Measurements from ENCODE around the gene BRINP3. TPM values are rescaled to one million over a fixed set of nuclear protein-coding genes. Genes with fewer than 3 reads are reported as not detected.

BRINP3 gene
- total RNA-seq, 4 donors from 2014 or later = 0.20 TPM; not detected in 3

- intact Hi-C loops (cut with DNase I; ENCODE audit: low total_unique reads) (no loop called here), in situ Hi-C loops (cut with MboI; ENCODE audit: low sequenced_read_pairs in 4 of 4) (no loop called here)
- Histone ChIP-seq H3K9me3 (no peaks in the 10 kb centered on the region), H3K4me1 (no peaks in the 10 kb centered on the region), H3K27ac (no peak overlapping the region), H3K36me3 (no peaks in the 10 kb centered on the region), H3K27me3 (no peaks in the 10 kb centered on the region), H3K4me3 (no peak overlapping the region)
- TF ChIP-seq CTCF (IDR thresholded peaks at IDR 0.05 in 4 of 5, conservative IDR thresholded peaks at IDR 0.05 in 1 of 5) (no peak), POLR2A (IDR thresholded peaks at IDR 0.05) (no peak)
- DNase-seq = no peak
- no peak for ATAC-seq
These were observed 375.9 kb downstream of the BRINP3 start for GRCh38 chr1:190101756-190102155.

GRCh38 chr1:190098756-190099155, 378.9 kb downstream of the BRINP3 start:
- TF ChIP-seq POLR2A (IDR thresholded peaks at IDR 0.05) = no peak
- TF ChIP-seq CTCF (IDR thresholded peaks at IDR 0.05 in 4 of 5, conservative IDR thresholded peaks at IDR 0.05 in 1 of 5) = no peak
- in situ Hi-C loops (cut with MboI; ENCODE audit: low sequenced_read_pairs in 4 of 4) = no loop called here

GRCh38 chr1:190098107-190098506, 379.6 kb downstream of the BRINP3 start:
- Histone ChIP-seq H3K27ac (no peak overlapping the region), H3K4me1 (no peaks in the 10 kb centered on the region), H3K9me3 (no peaks in the 10 kb centered on the region), H3K27me3 (no peaks in the 10 kb centered on the region), H3K4me3 (no peak overlapping the region), H3K36me3 (no peaks in the 10 kb centered on the region)
- no peak for ATAC-seq
- TF ChIP-seq POLR2A (IDR thresholded peaks at IDR 0.05) = no peak
- TF ChIP-seq CTCF (IDR thresholded peaks at IDR 0.05 in 4 of 5, conservative IDR thresholded peaks at IDR 0.05 in 1 of 5) = no peak
- DNase-seq = no peak
- in situ Hi-C loops (cut with MboI; ENCODE audit: low sequenced_read_pairs in 4 of 4) (no loop called here), intact Hi-C loops (cut with DNase I; ENCODE audit: low total_unique reads) (no loop called here)

More at GRCh38 chr1:190098756-190099155, 378.9 kb downstream of the BRINP3 start:
- DNase-seq = no peak
- no peaks in the 10 kb centered on the region for H3K27me3 ChIP-seq
- no peaks in the 10 kb centered on the region for H3K36me3 ChIP-seq
- ATAC-seq = no peak
- intact Hi-C loops (cut with DNase I; ENCODE audit: low total_unique reads) = no loop called here
- H3K27ac ChIP-seq = no peak overlapping the region
- no peak overlapping the region for H3K4me3 ChIP-seq
- no peaks in the 10 kb centered on the region for H3K4me1 ChIP-seq
- H3K9me3 ChIP-seq = no peaks in the 10 kb centered on the region

GRCh38 chr1:190095596-190095995, 382.1 kb downstream of the BRINP3 start:
- H3K4me3 ChIP-seq = no peak overlapping the region
- intact Hi-C loops (cut with DNase I; ENCODE audit: low total_unique reads) = no loop called here
- no peaks in the 10 kb centered on the region for H3K36me3 ChIP-seq
- DNase-seq = no peak
- H3K4me1 ChIP-seq = no peaks in the 10 kb centered on the region
- H3K27ac ChIP-seq = no peak overlapping the region
- in situ Hi-C loops (cut with MboI; ENCODE audit: low sequenced_read_pairs in 4 of 4) = no loop called here
- H3K27me3 ChIP-seq = no peaks in the 10 kb centered on the region
- TF ChIP-seq POLR2A (IDR thresholded peaks at IDR 0.05) (no peak), CTCF (IDR thresholded peaks at IDR 0.05 in 4 of 5, conservative IDR thresholded peaks at IDR 0.05 in 1 of 5) (no peak)
- no peaks in the 10 kb centered on the region for H3K9me3 ChIP-seq
- no peak for ATAC-seq

GRCh38 chr1:190084552-190084951, 393.1 kb downstream of the BRINP3 start:
- no peak for ATAC-seq
- intact Hi-C loops (cut with DNase I; ENCODE audit: low total_unique reads) = no loop called here

More at GRCh38 chr1:190084552-190084951, 393.1 kb downstream of the BRINP3 start:
- TF ChIP-seq POLR2A (IDR thresholded peaks at IDR 0.05) (no peak), CTCF (IDR thresholded peaks at IDR 0.05 in 4 of 5, conservative IDR thresholded peaks at IDR 0.05 in 1 of 5) (no peak)
- Histone ChIP-seq H3K27ac (no peak overlapping the region), H3K4me1 (no peaks in the 10 kb centered on the region), H3K36me3 (no peaks in the 10 kb centered on the region), H3K27me3 (no peaks in the 10 kb centered on the region), H3K4me3 (no peak overlapping the region), H3K9me3 (no peaks in the 10 kb centered on the region)
- in situ Hi-C loops (cut with MboI; ENCODE audit: low sequenced_read_pairs in 4 of 4) = no loop called here
- DNase-seq = no peak

Data from gastrocnemius medialis (tissue), 4 donors.